GM23338 (cell line): ENCODE measurements around the gene UGDH.

Source experiments
- CTCF ChIP-seq, 2 experiments: fragments of 200-600 bp in 1 of 2; sonication (generic) in 1 of 2; conservative IDR thresholded peaks; 2 replicates each; pipeline versions ENCODE4 v1.5.1 to v1.6.1; 2016 to 2017; ENCODE audit warnings: antibody characterized with exemption in 2 of 2, low read depth in 2 of 2, mild to moderate bottlenecking in 2 of 2, moderate library complexity in 1 of 2
- EZH2 ChIP-seq: fragments of 200-600 bp; sonication (generic); IDR thresholded peaks from one replicate; pipeline ENCODE4 v1.8.0; 2017; ENCODE audit warnings: antibody characterized with exemption, mild to moderate bottlenecking, low read depth; ENCODE audit not compliant: unreplicated experiment
- EZH2phosphoT487 ChIP-seq: fragments of 200-600 bp; sonication (generic); IDR thresholded peaks from one replicate; pipeline ENCODE4 v1.8.1; 2018; ENCODE audit warnings: antibody characterized with exemption; ENCODE audit not compliant: unreplicated experiment
- JUNB ChIP-seq: IDR thresholded peaks from one replicate; pipeline ENCODE4 v1.6.1; 2016; ENCODE audit warnings: antibody characterized with exemption; ENCODE audit not compliant: unreplicated experiment
- NANOG ChIP-seq: IDR thresholded peaks from 2 replicates; pipeline ENCODE4 v1.6.1; 2016; ENCODE audit warnings: antibody characterized with exemption, borderline replicate concordance
- POLR2AphosphoS5 ChIP-seq: IDR thresholded peaks from 2 replicates; pipeline ENCODE4 v1.6.1; 2016; ENCODE audit warnings: antibody characterized with exemption, low read depth
- REST ChIP-seq: IDR thresholded peaks from one replicate; pipeline ENCODE4 v1.6.1; 2018; ENCODE audit warnings: antibody characterized with exemption; ENCODE audit not compliant: unreplicated experiment

- no peak for TF ChIP-seq CTCF (conservative IDR thresholded peaks at IDR 0.05; ENCODE audit: low read depth in 2 of 2)
- no peak for TF ChIP-seq EZH2phosphoT487
- TF ChIP-seq JUNB, result no peak
- TF ChIP-seq POLR2AphosphoS5, result no peak
- TF ChIP-seq EZH2, result no peak
- no peak for TF ChIP-seq REST
- no peak for TF ChIP-seq NANOG
These were observed 5.9 kb downstream of the UGDH start for GRCh38 chr4:39521253-39521919.
